ENCODE measurements around the gene CYB5R3. TPM values are rescaled to one million over a fixed set of nuclear protein-coding genes. Genes with fewer than 3 reads are reported as not detected.

Gene CYB5R3
- polyA plus RNA-seq, 1 donor (not counting 4 experiments of a cell fraction or from before 2014, with no cell fraction given): 102 TPM

DNA sequence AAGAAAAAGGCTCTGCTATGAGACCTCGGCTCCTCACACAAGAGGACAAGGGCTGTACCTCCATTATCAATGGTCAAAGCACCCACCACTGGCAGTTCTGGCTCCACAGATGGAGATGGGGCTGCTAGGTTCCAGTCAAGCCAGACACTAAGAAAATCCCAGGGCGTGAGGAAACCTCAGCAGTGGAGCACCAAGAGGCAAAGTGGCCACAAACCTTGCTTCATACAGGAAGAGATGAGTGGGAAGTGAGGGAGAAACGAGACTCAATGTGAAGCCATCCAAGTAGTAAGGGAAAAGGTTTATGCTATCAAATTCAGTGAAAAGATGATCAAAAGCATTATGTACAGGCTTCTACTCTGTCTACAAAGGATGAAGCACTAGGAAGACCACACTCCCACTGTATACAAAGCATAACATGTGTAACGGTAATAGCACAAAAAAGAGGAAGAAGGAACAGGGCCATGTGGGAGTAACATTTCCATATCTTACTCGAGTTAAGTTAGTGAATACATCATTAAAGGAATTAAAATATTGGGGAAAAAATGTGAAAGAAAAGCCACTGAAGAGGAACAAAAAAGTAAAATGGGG lies 61.5 kb downstream of the CYB5R3 start:
- H3K9ac ChIP-seq (ENCODE audit: control insufficient read depth, extremely low read depth, insufficient read depth, low read length): no peak overlapping the region
- H3K27me3 ChIP-seq (ENCODE audit: control insufficient read depth, extremely low read depth, insufficient read depth, low read length): no peaks in the 10 kb centered on the region
- no peaks in the 10 kb centered on the region for H3K9me3 ChIP-seq (ENCODE audit: control insufficient read depth, low read depth, low read length)
- no peaks in the 10 kb centered on the region for H3K9me1 ChIP-seq (ENCODE audit: control insufficient read depth, extremely low read depth, insufficient read depth, low read length)
- FAIRE-seq (no peak), DNase-seq (ENCODE audit: low read depth, low spot score) (no peak)
- H3K4me2 ChIP-seq (ENCODE audit: control insufficient read depth, extremely low read depth, insufficient read depth, low read depth, low read length): no peak overlapping the region
- dilution Hi-C loops (cut with MboI; ENCODE audit: extremely low pct_ligation_motif_present, low sequenced_read_pairs): no loop called here
- no peak overlapping the region for H3K4me3 ChIP-seq (ENCODE audit: control insufficient read depth in 2 of 3, extremely low read depth in 1 of 3, insufficient read depth in 2 of 3, low read depth in 1 of 3, low read length in 3 of 3)
- no peaks in the 10 kb centered on the region for H3K4me1 ChIP-seq (ENCODE audit: control insufficient read depth, extremely low read depth, insufficient read depth, low read length)
- peaks cover 3% of the 10 kb centered on the region for H4K20me1 ChIP-seq (ENCODE audit: control insufficient read depth, extremely low read depth, insufficient read depth, low read length)
- H3K79me2 ChIP-seq (ENCODE audit: control insufficient read depth, insufficient read depth, low read length): no peaks in the 10 kb centered on the region
- TF ChIP-seq EZH2 (IDR thresholded peaks at IDR 0.05; ENCODE audit: low read length): no peak
- no peak overlapping the region for H3K27ac ChIP-seq (ENCODE audit: control insufficient read depth, insufficient read depth, low read length)
- H3K36me3 ChIP-seq (ENCODE audit: control insufficient read depth in 2 of 2, extremely low read depth in 1 of 2, insufficient read depth in 2 of 2, low read length in 2 of 2): peaks cover 41 to 48% of the 10 kb centered on the region in 2 experiments
- no peak overlapping the region for H2AFZ ChIP-seq (ENCODE audit: control insufficient read depth, low read length)

DNA sequence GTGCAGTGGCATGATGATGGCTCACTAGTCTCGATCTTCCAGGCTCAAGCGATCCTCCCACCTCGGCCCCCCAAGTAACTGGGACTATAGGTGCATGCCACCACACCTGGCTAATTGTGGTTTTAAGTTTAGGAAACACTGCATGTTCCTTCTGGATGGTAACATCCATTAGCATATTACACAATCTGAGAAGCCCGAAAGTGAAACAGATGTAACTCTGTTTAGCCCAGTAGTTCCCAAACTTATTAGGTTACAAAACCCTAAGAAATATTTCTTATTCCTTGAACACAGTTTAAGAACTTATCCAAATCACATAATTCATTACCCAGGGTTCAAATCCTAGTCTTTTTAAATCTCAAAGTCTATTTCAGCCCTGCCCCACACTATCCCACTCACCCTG lies 62.8 kb downstream of the CYB5R3 start:
- Histone ChIP-seq H3K9me1 (ENCODE audit: control insufficient read depth, extremely low read depth, insufficient read depth, low read length) (no peaks in the 10 kb centered on the region), H3K27me3 (ENCODE audit: control insufficient read depth, extremely low read depth, insufficient read depth, low read length) (no peaks in the 10 kb centered on the region), H3K9ac (ENCODE audit: control insufficient read depth, extremely low read depth, insufficient read depth, low read length) (no peak overlapping the region), H3K4me1 (ENCODE audit: control insufficient read depth, extremely low read depth, insufficient read depth, low read length) (no peaks in the 10 kb centered on the region), H2AFZ (ENCODE audit: control insufficient read depth, low read length) (no peak overlapping the region), H3K4me2 (ENCODE audit: control insufficient read depth, extremely low read depth, insufficient read depth, low read depth, low read length) (no peak overlapping the region), H3K36me3 (ENCODE audit: control insufficient read depth in 2 of 2, extremely low read depth in 1 of 2, insufficient read depth in 2 of 2, low read length in 2 of 2) (peaks cover 29 to 39% of the 10 kb centered on the region in 2 experiments), H3K27ac (ENCODE audit: control insufficient read depth, insufficient read depth, low read length) (no peak overlapping the region), H3K79me2 (ENCODE audit: control insufficient read depth, insufficient read depth, low read length) (peaks cover 3% of the 10 kb centered on the region), H3K4me3 (ENCODE audit: control insufficient read depth in 2 of 3, extremely low read depth in 1 of 3, insufficient read depth in 2 of 3, low read depth in 1 of 3, low read length in 3 of 3) (no peak overlapping the region), H4K20me1 (ENCODE audit: control insufficient read depth, extremely low read depth, insufficient read depth, low read length) (no peaks in the 10 kb centered on the region), H3K9me3 (ENCODE audit: control insufficient read depth, low read depth, low read length) (no peaks in the 10 kb centered on the region)
- FAIRE-seq (no peak), DNase-seq (ENCODE audit: low read depth, low spot score) (no peak)
- TF ChIP-seq EZH2 (IDR thresholded peaks at IDR 0.05; ENCODE audit: low read length): no peak
- TF ChIP-seq, protein P1, sequence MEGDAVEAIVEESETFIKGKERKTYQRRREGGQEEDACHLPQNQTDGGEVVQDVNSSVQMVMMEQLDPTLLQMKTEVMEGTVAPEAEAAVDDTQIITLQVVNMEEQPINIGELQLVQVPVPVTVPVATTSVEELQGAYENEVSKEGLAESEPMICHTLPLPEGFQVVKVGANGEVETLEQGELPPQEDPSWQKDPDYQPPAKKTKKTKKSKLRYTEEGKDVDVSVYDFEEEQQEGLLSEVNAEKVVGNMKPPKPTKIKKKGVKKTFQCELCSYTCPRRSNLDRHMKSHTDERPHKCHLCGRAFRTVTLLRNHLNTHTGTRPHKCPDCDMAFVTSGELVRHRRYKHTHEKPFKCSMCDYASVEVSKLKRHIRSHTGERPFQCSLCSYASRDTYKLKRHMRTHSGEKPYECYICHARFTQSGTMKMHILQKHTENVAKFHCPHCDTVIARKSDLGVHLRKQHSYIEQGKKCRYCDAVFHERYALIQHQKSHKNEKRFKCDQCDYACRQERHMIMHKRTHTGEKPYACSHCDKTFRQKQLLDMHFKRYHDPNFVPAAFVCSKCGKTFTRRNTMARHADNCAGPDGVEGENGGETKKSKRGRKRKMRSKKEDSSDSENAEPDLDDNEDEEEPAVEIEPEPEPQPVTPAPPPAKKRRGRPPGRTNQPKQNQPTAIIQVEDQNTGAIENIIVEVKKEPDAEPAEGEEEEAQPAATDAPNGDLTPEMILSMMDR (optimal IDR thresholded peaks at IDR 0.05 in 1 of 3, IDR thresholded peaks at IDR 0.05 in 1 of 3, conservative IDR thresholded peaks at IDR 0.05 in 1 of 3; ENCODE audit: extremely low read depth in 1 of 3, insufficient read depth in 2 of 3, low read length in 3 of 3): no peak
- dilution Hi-C loops (cut with MboI; ENCODE audit: extremely low pct_ligation_motif_present, low sequenced_read_pairs): no loop called here

DNA sequence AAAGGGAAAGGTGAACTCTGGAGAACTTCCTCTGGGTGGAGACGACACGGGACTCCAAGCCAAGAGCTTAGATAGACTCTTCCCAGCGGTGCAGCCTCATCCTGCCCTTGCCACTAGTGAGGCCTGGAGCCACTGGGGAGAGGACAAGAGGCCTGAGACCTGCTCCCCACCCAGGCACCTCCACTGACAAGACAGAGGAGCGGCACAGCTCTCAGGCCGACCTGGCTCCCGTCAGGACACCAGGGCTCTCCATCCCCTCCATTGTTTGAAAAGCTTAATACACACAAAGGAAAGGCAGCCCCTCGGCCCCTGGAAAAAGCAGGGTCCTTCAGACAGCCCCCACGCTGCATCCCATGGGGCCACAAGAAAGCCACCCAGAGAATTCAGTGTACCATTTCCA lies 64.1 kb downstream of the CYB5R3 start:
- no peak overlapping the region for H2AFZ ChIP-seq (ENCODE audit: control insufficient read depth, low read length)
- dilution Hi-C loops (cut with MboI; ENCODE audit: extremely low pct_ligation_motif_present, low sequenced_read_pairs): no loop called here
- TF ChIP-seq, protein P1 (optimal IDR thresholded peaks at IDR 0.05 in 1 of 3, IDR thresholded peaks at IDR 0.05 in 1 of 3, conservative IDR thresholded peaks at IDR 0.05 in 1 of 3; ENCODE audit: extremely low read depth in 1 of 3, insufficient read depth in 2 of 3, low read length in 3 of 3): no peak
- TF ChIP-seq EZH2 (IDR thresholded peaks at IDR 0.05; ENCODE audit: low read length): no peak
- H3K27me3 ChIP-seq (ENCODE audit: control insufficient read depth, extremely low read depth, insufficient read depth, low read length): no peaks in the 10 kb centered on the region
- DNase-seq (ENCODE audit: low read depth, low spot score) (no peak), FAIRE-seq (no peak)
- no peaks in the 10 kb centered on the region for H3K4me1 ChIP-seq (ENCODE audit: control insufficient read depth, extremely low read depth, insufficient read depth, low read length)
- no peak overlapping the region for H3K4me3 ChIP-seq (ENCODE audit: control insufficient read depth in 2 of 3, extremely low read depth in 1 of 3, insufficient read depth in 2 of 3, low read depth in 1 of 3, low read length in 3 of 3)
- no peaks in the 10 kb centered on the region for H4K20me1 ChIP-seq (ENCODE audit: control insufficient read depth, extremely low read depth, insufficient read depth, low read length)
- H3K9me3 ChIP-seq (ENCODE audit: control insufficient read depth, low read depth, low read length): no peaks in the 10 kb centered on the region
- no peak overlapping the region for H3K4me2 ChIP-seq (ENCODE audit: control insufficient read depth, extremely low read depth, insufficient read depth, low read depth, low read length)
- H3K36me3 ChIP-seq (ENCODE audit: control insufficient read depth in 2 of 2, extremely low read depth in 1 of 2, insufficient read depth in 2 of 2, low read length in 2 of 2): peaks cover 26 to 38% of the 10 kb centered on the region in 2 experiments
- H3K9ac ChIP-seq (ENCODE audit: control insufficient read depth, extremely low read depth, insufficient read depth, low read length): no peak overlapping the region
- H3K9me1 ChIP-seq (ENCODE audit: control insufficient read depth, extremely low read depth, insufficient read depth, low read length): no peaks in the 10 kb centered on the region
- H3K27ac ChIP-seq (ENCODE audit: control insufficient read depth, insufficient read depth, low read length): no peak overlapping the region
- peaks cover 7% of the 10 kb centered on the region for H3K79me2 ChIP-seq (ENCODE audit: control insufficient read depth, insufficient read depth, low read length)

Measured in keratinocyte (primary cell).